ENCODE measurements around the gene RBM45.

The RBM45 gene

DNA sequence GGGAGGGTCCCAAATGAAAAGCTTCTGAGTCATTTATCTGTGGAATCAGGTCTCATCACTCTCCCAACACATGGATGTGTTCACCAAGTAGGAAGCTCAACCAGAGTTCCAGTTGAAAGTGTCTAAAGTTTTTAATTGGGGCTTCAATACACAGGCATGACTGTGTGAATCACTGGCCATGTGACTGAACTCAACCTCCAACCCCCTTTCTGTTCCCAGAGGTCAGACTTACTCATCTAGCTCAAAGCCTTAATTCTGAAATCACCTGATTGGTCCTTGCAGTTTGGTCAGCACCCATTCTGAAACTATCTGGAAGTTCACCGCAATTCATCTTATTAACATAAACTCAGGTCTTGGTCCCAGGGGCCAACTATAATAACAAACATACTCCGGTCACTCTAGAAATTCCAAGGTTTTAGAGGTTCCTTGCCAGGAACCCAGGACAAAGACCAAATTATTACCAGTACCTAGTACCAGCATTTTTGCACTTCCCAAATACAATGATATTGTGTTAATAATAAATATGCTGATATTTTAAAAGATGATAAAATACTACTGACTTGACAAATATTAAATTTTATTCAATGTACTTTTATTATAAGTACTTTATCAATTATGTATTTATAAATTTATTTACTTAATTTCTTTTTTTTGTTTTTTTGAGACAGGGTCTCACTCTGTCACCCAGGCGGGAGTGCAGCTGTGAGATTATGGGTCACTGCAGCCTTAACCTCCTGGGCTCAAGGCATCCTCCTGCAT, 10.7 kb upstream of the RBM45 start:
- no peak for DNase-seq (ENCODE audit: extremely low spot score)
- ChIA-PET CTCF (interaction anchor here (0.7 to 1.2 kb wide), 3 partner anchors 12 to 711 kb away, joined by 3 read pairs; no protein-coding TSS in a partner anchor), POLR2A (no interaction called here)
- TF ChIP-seq FOXK2 (IDR thresholded peaks at IDR 0.05): no peak
- no peak for TF ChIP-seq SP1 (IDR thresholded peaks at IDR 0.05)
- TF ChIP-seq NFRKB (IDR thresholded peaks at IDR 0.05): no peak
- no peak for TF ChIP-seq ZNF384 (IDR thresholded peaks at IDR 0.05)

GRCh38 chr2:178105566-178105965, 6.7 kb upstream of the RBM45 start:
- CTCF ChIA-PET: interaction anchor here (0.7 kb wide), 1 partner anchor 306 kb away, joined by 4 read pairs; no protein-coding TSS in a partner anchor
- TF ChIP-seq FOXK2 (IDR thresholded peaks at IDR 0.05): no peak
- TF ChIP-seq BHLHE40 (IDR thresholded peaks at IDR 0.05; ENCODE audit: borderline replicate concordance): no peak
- TF ChIP-seq CTBP1 (IDR thresholded peaks at IDR 0.05; ENCODE audit: borderline replicate concordance): no peak
- POLR2A ChIA-PET: no interaction called here
- DNase-seq (ENCODE audit: extremely low spot score): no peak

- no peak for TF ChIP-seq FOXA1 (IDR thresholded peaks at IDR 0.05)
- no peak for TF ChIP-seq SUZ12 (IDR thresholded peaks at IDR 0.05)
- TF ChIP-seq SP1 (IDR thresholded peaks at IDR 0.05): no peak
- no peak for TF ChIP-seq FOXK2 (IDR thresholded peaks at IDR 0.05)
- no peak for TF ChIP-seq L3MBTL2 (conservative IDR thresholded peaks at IDR 0.05)
- TF ChIP-seq BHLHE40 (IDR thresholded peaks at IDR 0.05; ENCODE audit: borderline replicate concordance): no peak
- TF ChIP-seq ZNF384 (IDR thresholded peaks at IDR 0.05): no peak
- no peak for TF ChIP-seq CTBP1 (IDR thresholded peaks at IDR 0.05; ENCODE audit: borderline replicate concordance)
- no peak for TF ChIP-seq HDGF (IDR thresholded peaks at IDR 0.05; ENCODE audit: borderline replicate concordance)
- no peak for TF ChIP-seq ELF4 (IDR thresholded peaks at IDR 0.05)
- no peak for TF ChIP-seq TARDBP (IDR thresholded peaks at IDR 0.05)
- no peak for TF ChIP-seq LEF1 (IDR thresholded peaks at IDR 0.05; ENCODE audit: borderline replicate concordance)
- no peak for TF ChIP-seq ARNT (IDR thresholded peaks at IDR 0.05)
- TF ChIP-seq NFRKB (IDR thresholded peaks at IDR 0.05): no peak
- TF ChIP-seq FOXM1 (IDR thresholded peaks at IDR 0.05; ENCODE audit: borderline replicate concordance): no peak
- no peak for TF ChIP-seq PKNOX1 (IDR thresholded peaks at IDR 0.05)
- POLR2A ChIA-PET: no interaction called here
- CTCF ChIA-PET: no interaction called here
- no peak for DNase-seq (ENCODE audit: extremely low spot score)
These were observed 6.2 kb upstream of the RBM45 start for GRCh38 chr2:178106053-178106452.

DNA sequence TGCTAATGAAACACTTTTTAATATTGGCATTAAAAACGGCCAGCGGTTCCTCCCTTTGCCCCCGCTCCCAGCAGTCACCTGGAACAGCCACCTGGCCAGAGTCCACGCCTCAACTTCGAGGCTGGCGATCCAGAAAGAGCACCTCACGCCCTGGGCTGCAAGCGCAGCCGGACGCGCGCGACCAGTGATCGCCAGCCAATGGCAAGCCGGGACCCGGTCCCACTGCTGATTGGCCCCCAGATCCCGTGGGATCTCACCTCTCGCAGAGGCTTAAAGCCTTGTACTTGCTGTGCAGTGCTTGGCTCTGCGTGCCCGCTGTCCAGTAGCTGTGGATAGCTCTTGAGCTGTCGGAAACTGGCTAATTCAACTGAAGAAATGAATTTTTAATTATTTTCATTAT, 4.1 kb upstream of the RBM45 start:
- no peak for TF ChIP-seq TARDBP (IDR thresholded peaks at IDR 0.05)
- no peak for TF ChIP-seq SP1 (IDR thresholded peaks at IDR 0.05)
- TF ChIP-seq L3MBTL2 (conservative IDR thresholded peaks at IDR 0.05): no peak
- no peak for TF ChIP-seq LEF1 (IDR thresholded peaks at IDR 0.05; ENCODE audit: borderline replicate concordance)
- no peak for TF ChIP-seq ZNF384 (IDR thresholded peaks at IDR 0.05)
- no peak for TF ChIP-seq PKNOX1 (IDR thresholded peaks at IDR 0.05)
- no peak for TF ChIP-seq HDGF (IDR thresholded peaks at IDR 0.05; ENCODE audit: borderline replicate concordance)
- TF ChIP-seq FOXM1 (IDR thresholded peaks at IDR 0.05; ENCODE audit: borderline replicate concordance): no peak
- TF ChIP-seq ARNT (IDR thresholded peaks at IDR 0.05): no peak
- no peak for TF ChIP-seq NFRKB (IDR thresholded peaks at IDR 0.05)
- no peak for TF ChIP-seq FOXA1 (IDR thresholded peaks at IDR 0.05)
- TF ChIP-seq FOXK2 (IDR thresholded peaks at IDR 0.05): no peak
- no peak for TF ChIP-seq SUZ12 (IDR thresholded peaks at IDR 0.05)
- DNase-seq (ENCODE audit: extremely low spot score): no peak

GRCh38 chr2:178109813-178110212, 2.4 kb upstream of the RBM45 start:
- ChIA-PET CTCF (interaction anchor here (0.5 kb wide), 1 partner anchor 840 kb away, joined by 3 read pairs; no protein-coding TSS in a partner anchor), POLR2A (interaction anchor here (0.7 kb wide), 1 partner anchor 37 kb away, joined by 3 read pairs; the partner anchor contains the start of gene PDE11A)
- TF ChIP-seq PKNOX1 (IDR thresholded peaks at IDR 0.05): no peak
- no peak for TF ChIP-seq NFRKB (IDR thresholded peaks at IDR 0.05)
- no peak for TF ChIP-seq FOXK2 (IDR thresholded peaks at IDR 0.05)
- TF ChIP-seq LEF1 (IDR thresholded peaks at IDR 0.05; ENCODE audit: borderline replicate concordance): no peak
- TF ChIP-seq ARNT (IDR thresholded peaks at IDR 0.05): no peak
- peak; percentile 35 for DNase-seq (ENCODE audit: extremely low spot score)

More for the DNA sequence above, 4.1 kb upstream of the RBM45 start:
- ChIA-PET CTCF (no interaction called here), POLR2A (no interaction called here)

GRCh38 chr2:178110681-178111080, 1.6 kb upstream of the RBM45 start:
- POLR2A ChIA-PET: interaction anchor here (0.7 kb wide), 1 partner anchor 38 kb away, joined by 3 read pairs; the partner anchor contains the start of gene PDE11A
- DNase-seq (ENCODE audit: extremely low spot score): no peak
- CTCF ChIA-PET: interaction anchor here (0.6 to 1.4 kb wide), 3 partner anchors 285 to 309 kb away, joined by 3 to 5 read pairs (median 3); no protein-coding TSS in a partner anchor
- TF ChIP-seq SUZ12 (IDR thresholded peaks at IDR 0.05): no peak
- TF ChIP-seq ZNF384 (IDR thresholded peaks at IDR 0.05): no peak

DNA sequence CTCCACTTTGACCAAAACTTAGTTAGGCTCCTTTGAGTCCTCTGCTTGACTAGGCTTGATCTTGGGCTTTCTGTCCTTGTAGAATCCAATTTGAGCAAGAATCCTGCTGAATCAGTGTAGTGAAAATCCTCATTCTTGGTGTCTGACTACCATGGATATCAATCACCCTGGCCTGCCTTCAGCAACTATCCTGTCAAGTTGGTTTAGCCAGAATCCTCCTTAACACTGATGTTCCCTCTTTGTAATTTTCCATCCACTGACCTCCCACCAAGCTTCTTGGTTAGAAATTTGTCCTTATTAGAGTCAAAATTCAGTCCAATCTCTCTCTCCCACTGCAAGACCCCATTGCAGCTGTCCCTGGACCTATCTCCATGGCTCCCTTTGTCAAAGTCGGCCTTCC, 494 bp upstream of the RBM45 start:
- no peak for DNase-seq (ENCODE audit: extremely low spot score)
- ChIA-PET CTCF (interaction anchor here (1.2 to 2.4 kb wide), 8 partner anchors 12 to 986 kb away, joined by 3 to 12 read pairs (median 4); no protein-coding TSS in a partner anchor), POLR2A (interaction anchor here (0.5 to 4.0 kb wide), 5 partner anchors 12 to 339 kb away, joined by 3 to 23 read pairs (median 3); partner anchors contain the start of genes PJVK and PRKRA)
- no peak for TF ChIP-seq FOXK2 (IDR thresholded peaks at IDR 0.05)
- TF ChIP-seq L3MBTL2 (conservative IDR thresholded peaks at IDR 0.05): no peak
- TF ChIP-seq FOXA1 (IDR thresholded peaks at IDR 0.05): no peak
- no peak for TF ChIP-seq SUZ12 (IDR thresholded peaks at IDR 0.05)
- TF ChIP-seq ELF4 (IDR thresholded peaks at IDR 0.05): no peak
- TF ChIP-seq ARNT (IDR thresholded peaks at IDR 0.05): no peak
- no peak for TF ChIP-seq NFRKB (IDR thresholded peaks at IDR 0.05)
- TF ChIP-seq BHLHE40 (IDR thresholded peaks at IDR 0.05; ENCODE audit: borderline replicate concordance): no peak
- TF ChIP-seq HDGF (IDR thresholded peaks at IDR 0.05; ENCODE audit: borderline replicate concordance): no peak
- no peak for TF ChIP-seq CTBP1 (IDR thresholded peaks at IDR 0.05; ENCODE audit: borderline replicate concordance)
- no peak for TF ChIP-seq TARDBP (IDR thresholded peaks at IDR 0.05)
